Endodermal cell (in vitro differentiated cells): ENCODE results near the gene DNAJB12. TPM values are rescaled to one million over a fixed set of nuclear protein-coding genes. Genes with fewer than 3 reads are reported as not detected.
"Not testable (repeated sequence)": the region's sequence is repeated elsewhere in the genome, so short reads cannot be mapped to it uniquely, and the experiment has no call there.

ENCODE experiments used
- DNase-seq: peaks from one replicate; pipeline ENCODE4 v3.0.0-alpha.2; 2017
- H3K27ac ChIP-seq: 2 replicates; pipeline ENCODE4 v1.5.1; 2013; ENCODE audit warnings: mild to moderate bottlenecking, low read depth, low read length, moderate library complexity
- H3K27me3 ChIP-seq: 2 replicates; pipeline ENCODE4 v1.6.1; 2013; ENCODE audit warnings: mild to moderate bottlenecking, low read length, moderate library complexity; ENCODE audit not compliant: insufficient read depth, control insufficient read depth, poor library complexity, severe bottlenecking
- H3K36me3 ChIP-seq: 2 replicates; pipeline ENCODE4 v1.7.0; 2013; ENCODE audit warnings: mild to moderate bottlenecking, low read length, moderate library complexity; ENCODE audit not compliant: control insufficient read depth, insufficient read depth
- H3K4me1 ChIP-seq: one replicate; pipeline ENCODE4 v1.7.0; 2013; ENCODE audit warnings: low read length; ENCODE audit not compliant: control insufficient read depth, insufficient read depth
- H3K4me3 ChIP-seq: 2 replicates; pipeline ENCODE4 v1.5.1; 2013; ENCODE audit warnings: mild to moderate bottlenecking, low read length, moderate library complexity
- H3K9ac ChIP-seq: 2 replicates; pipeline ENCODE4 v1.6.1; 2013; ENCODE audit warnings: mild to moderate bottlenecking, low read length, moderate library complexity; ENCODE audit not compliant: poor library complexity, severe bottlenecking; ENCODE audit errors: extremely low read depth
- H3K9me3 ChIP-seq: 2 replicates; pipeline ENCODE4 v1.6.1; 2013; ENCODE audit warnings: mild to moderate bottlenecking, low read length, moderate library complexity; ENCODE audit not compliant: control insufficient read depth
- H3K27ac Mint-ChIP-seq: 2 replicates; pipeline ENCODE4 v1.8.0; 2020; ENCODE audit warnings: mixed read lengths
- H3K27me3 Mint-ChIP-seq: 2 replicates; pipeline ENCODE4 v1.8.0; 2021; ENCODE audit warnings: mild to moderate bottlenecking, mixed read lengths; ENCODE audit not compliant: insufficient read depth
- H3K36me3 Mint-ChIP-seq: 2 replicates; pipeline ENCODE4 v1.8.0; 2020; ENCODE audit warnings: low read depth, mixed read lengths
- H3K4me1 Mint-ChIP-seq: 2 replicates; pipeline ENCODE4 v1.8.0; 2020; ENCODE audit warnings: mixed read lengths
- H3K4me3 Mint-ChIP-seq: 2 replicates; pipeline ENCODE4 v1.8.0; 2020; ENCODE audit warnings: mild to moderate bottlenecking, moderate library complexity, mixed read lengths
- H3K9me3 Mint-ChIP-seq: 2 replicates; pipeline ENCODE4 v1.8.0; 2020; ENCODE audit warnings: mild to moderate bottlenecking, mixed read lengths
- WGBS, 2 experiments: methylation state at CpG; one replicate each; pipeline versions ENCODE4 v1.1.5 to v1.1.7; 2013; ENCODE audit warnings: missing lambda C conversion rate in 2 of 2, mixed read lengths in 1 of 2; ENCODE audit not compliant: insufficient coverage in 1 of 2, insufficient read length in 1 of 2; 5-methylcytosine and 5-hydroxymethylcytosine counted together
- total RNA-seq, 2 donors: library from RNA; stranded (reverse); fragmentation: NEBNext Ultra II Directional in 1 of 2; extraction: Animal tissue kit (Norgen Biotek cat#: 25700) in 1 of 2; gene quantifications; 2 replicates in 1 of 2; 3 replicates in 1 of 2; pipeline ENCODE4 v1.2.1, GENCODE V29; 2021
- TF ChIP-seq, protein P1 (sequence below): fragments of 200-600 bp; sonication (generic); conservative IDR thresholded peaks from 2 replicates; pipeline ENCODE4 v1.5.0; 2021; ENCODE audit warnings: antibody characterized with exemption, mild to moderate bottlenecking

Gene DNAJB12
- total RNA-seq, 2 donors from 2014 or later: 22.6 to 27.5 TPM

DNA sequence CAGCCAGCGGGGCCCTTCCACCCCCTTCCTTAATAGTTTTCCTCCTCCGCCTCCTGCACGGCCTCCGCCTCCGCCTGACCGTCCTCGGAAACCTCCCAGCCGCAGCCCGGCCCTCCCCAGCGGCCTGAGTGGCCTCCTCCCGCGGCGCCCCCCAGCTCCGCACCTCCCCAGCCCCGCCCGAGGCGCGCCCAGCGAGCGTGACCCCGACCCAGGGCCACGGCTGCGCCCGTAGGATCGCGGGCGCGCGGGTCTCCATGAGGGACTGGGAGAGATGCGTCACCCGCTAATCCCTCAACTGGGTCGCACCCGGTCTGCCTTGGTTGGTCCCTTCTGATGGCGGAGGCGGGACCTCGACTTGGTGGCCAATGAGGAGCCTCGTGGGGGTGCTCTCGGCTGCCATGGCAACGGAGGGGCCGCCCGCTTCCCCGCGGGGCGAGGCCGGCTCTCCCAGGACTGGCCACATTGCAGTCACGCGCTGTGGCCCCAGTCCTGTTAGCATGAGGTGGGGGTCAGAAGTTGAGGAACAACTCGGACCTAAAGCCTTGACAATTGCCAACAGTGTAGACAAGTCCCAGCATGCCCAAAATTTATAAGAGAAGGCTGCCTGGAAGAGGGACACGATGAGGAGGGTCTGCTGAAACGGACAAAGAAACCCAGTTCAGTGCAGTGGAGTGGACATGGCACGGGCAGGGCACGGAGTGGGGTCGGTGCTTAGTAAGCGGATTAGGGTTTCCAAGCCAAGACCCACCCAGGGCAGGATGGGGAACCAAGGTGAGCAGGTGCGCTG is 56.7 kb downstream of the DNAJB12 start:
- H3K9me3 Mint-ChIP-seq: peaks cover 5% of the 10 kb centered on the region
- H3K4me1 Mint-ChIP-seq: peaks cover 5% of the 10 kb centered on the region
- no peaks in the 10 kb centered on the region for H3K36me3 Mint-ChIP-seq
- peak overlapping the region; percentile 68 for H3K4me3 Mint-ChIP-seq
- DNase-seq: peak; percentile 98
- Histone ChIP-seq H3K27ac (peak overlapping the region; percentile 88), H3K4me1 (no peaks in the 10 kb centered on the region), H3K9me3 (no peaks in the 10 kb centered on the region), H3K27me3 (no peaks in the 10 kb centered on the region), H3K9ac (peak overlapping the region; percentile 81), H3K36me3 (no peaks in the 10 kb centered on the region), H3K4me3 (peak overlapping the region; percentile 87)
- TF ChIP-seq, protein P1, sequence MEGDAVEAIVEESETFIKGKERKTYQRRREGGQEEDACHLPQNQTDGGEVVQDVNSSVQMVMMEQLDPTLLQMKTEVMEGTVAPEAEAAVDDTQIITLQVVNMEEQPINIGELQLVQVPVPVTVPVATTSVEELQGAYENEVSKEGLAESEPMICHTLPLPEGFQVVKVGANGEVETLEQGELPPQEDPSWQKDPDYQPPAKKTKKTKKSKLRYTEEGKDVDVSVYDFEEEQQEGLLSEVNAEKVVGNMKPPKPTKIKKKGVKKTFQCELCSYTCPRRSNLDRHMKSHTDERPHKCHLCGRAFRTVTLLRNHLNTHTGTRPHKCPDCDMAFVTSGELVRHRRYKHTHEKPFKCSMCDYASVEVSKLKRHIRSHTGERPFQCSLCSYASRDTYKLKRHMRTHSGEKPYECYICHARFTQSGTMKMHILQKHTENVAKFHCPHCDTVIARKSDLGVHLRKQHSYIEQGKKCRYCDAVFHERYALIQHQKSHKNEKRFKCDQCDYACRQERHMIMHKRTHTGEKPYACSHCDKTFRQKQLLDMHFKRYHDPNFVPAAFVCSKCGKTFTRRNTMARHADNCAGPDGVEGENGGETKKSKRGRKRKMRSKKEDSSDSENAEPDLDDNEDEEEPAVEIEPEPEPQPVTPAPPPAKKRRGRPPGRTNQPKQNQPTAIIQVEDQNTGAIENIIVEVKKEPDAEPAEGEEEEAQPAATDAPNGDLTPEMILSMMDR: no peak
- peak overlapping the region; percentile 68 for H3K27ac Mint-ChIP-seq
- H3K27me3 Mint-ChIP-seq: peaks cover 6% of the 10 kb centered on the region
- 9 to 37% methylated on average over 14 to 55 of the region's 55 CpGs for WGBS, 2 experiments

- no peaks in the 10 kb centered on the region for H3K9me3 ChIP-seq
- TF ChIP-seq, protein P1: no peak
- Mint-ChIP-seq H3K27me3 (peaks cover 6% of the 10 kb centered on the region), H3K4me1 (peaks cover 5% of the 10 kb centered on the region), H3K36me3 (no peaks in the 10 kb centered on the region), H3K4me3 (peak overlapping the region; percentile 68), H3K27ac (peak overlapping the region; percentile 39), H3K9me3 (peaks cover 5% of the 10 kb centered on the region)
- H3K27me3 ChIP-seq: no peaks in the 10 kb centered on the region
- no peak for DNase-seq
- peak overlapping the region; percentile 81 for H3K9ac ChIP-seq
- no peaks in the 10 kb centered on the region for H3K4me1 ChIP-seq
- peak overlapping the region; percentile 88 for H3K27ac ChIP-seq
- H3K4me3 ChIP-seq: peak overlapping the region; percentile 87
- no peaks in the 10 kb centered on the region for H3K36me3 ChIP-seq
- 29 to 36% methylated on average over 21 to 30 of the region's 30 CpGs for WGBS, 2 experiments
These were observed 57.4 kb downstream of the DNAJB12 start for GRCh38 chr10:72297281-72297804.

DNA sequence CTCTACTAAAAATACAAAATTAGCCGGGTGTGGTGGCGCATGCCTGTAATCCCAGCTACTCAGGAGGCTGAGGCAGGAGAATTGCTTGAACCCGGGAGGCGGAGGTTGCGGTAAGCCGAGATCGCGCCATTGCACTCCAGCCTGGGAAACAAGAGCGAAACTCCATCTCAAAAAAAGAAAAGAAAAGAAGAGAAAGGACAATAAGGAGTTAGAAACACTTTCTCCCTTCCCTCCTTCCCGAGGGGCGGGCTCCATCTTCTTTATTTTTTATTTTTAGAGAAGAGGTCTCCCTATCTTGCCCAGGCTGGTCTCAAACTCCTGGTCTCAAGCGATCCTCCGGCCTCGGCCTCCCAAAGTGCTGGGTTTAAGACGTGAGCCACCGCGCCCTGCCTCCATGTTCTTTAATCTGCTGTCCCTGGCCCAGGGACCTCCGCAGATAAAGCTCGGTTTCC is 57.9 kb downstream of the DNAJB12 start:
- 92 to 96% methylated on average over 8 to 16 of the region's 19 CpGs for WGBS, 2 experiments
- not testable (repeated sequence) for H3K9me3 Mint-ChIP-seq, DNase-seq, H3K4me1 ChIP-seq, H3K9ac ChIP-seq, H3K27ac ChIP-seq, H3K27me3 Mint-ChIP-seq, H3K27me3 ChIP-seq, H3K27ac Mint-ChIP-seq, H3K36me3 ChIP-seq, H3K9me3 ChIP-seq, H3K36me3 Mint-ChIP-seq, H3K4me1 Mint-ChIP-seq
- H3K4me3 Mint-ChIP-seq: peak overlapping the region; percentile 68
- H3K4me3 ChIP-seq: peak overlapping the region; percentile 87
